IPS-NIHi7 (cell line): ENCODE results near the gene ANKRD63.

Experiments
- DNase-seq: peaks from one replicate; pipeline ENCODE4 v3.0.0; 2012; ENCODE audit warnings: mixed read lengths; ENCODE audit errors: extremely low spot score

Gene ANKRD63

GRCh38 chr15:40257656-40258450, 25.0 kb downstream of the ANKRD63 start:
- DNase-seq = no peak

- no peak for DNase-seq
Observed at GRCh38 chr15:40256638-40257235, 26.1 kb downstream of the ANKRD63 start.

GRCh38 chr15:40255033-40255432, 27.8 kb downstream of the ANKRD63 start:
- DNase-seq = no peak

GRCh38 chr15:40254452-40254851, 28.4 kb downstream of the ANKRD63 start:
- no peak for DNase-seq

- no peak for DNase-seq
Observed at GRCh38 chr15:40253167-40253790, 29.6 kb downstream of the ANKRD63 start.

- DNase-seq = peak; percentile 49
Observed at GRCh38 chr15:40252438-40253166, 30.3 kb downstream of the ANKRD63 start.

- DNase-seq = no peak
Observed at GRCh38 chr15:40252141-40252437, 30.8 kb downstream of the ANKRD63 start.

- DNase-seq = no peak
Observed at GRCh38 chr15:40251486-40252140, 31.3 kb downstream of the ANKRD63 start.

GRCh38 chr15:40250771-40251483, 31.9 kb downstream of the ANKRD63 start:
- DNase-seq = no peak

GRCh38 chr15:40250304-40250656, 32.6 kb downstream of the ANKRD63 start:
- DNase-seq = no peak

- no peak for DNase-seq
Observed at GRCh38 chr15:40249477-40250303, 33.2 kb downstream of the ANKRD63 start.

- no peak for DNase-seq
Observed at GRCh38 chr15:40248006-40248783, 34.7 kb downstream of the ANKRD63 start.

GRCh38 chr15:40247406-40247971, 35.4 kb downstream of the ANKRD63 start:
- no peak for DNase-seq

GRCh38 chr15:40246496-40247280, 36.2 kb downstream of the ANKRD63 start:
- no peak for DNase-seq

- no peak for DNase-seq
Observed at GRCh38 chr15:40245666-40246450, 37.0 kb downstream of the ANKRD63 start.

GRCh38 chr15:40244961-40245523, 37.8 kb downstream of the ANKRD63 start:
- no peak for DNase-seq

GRCh38 chr15:40243126-40243810, 39.6 kb downstream of the ANKRD63 start:
- no peak for DNase-seq
